SK-N-SH treated with all-trans-retinoic acid at 6 μM for 48 hours (cell line): Measurements from ENCODE around the gene KCNQ5.

Source experiments
- ATAC-seq: fragments of 200-7000 bp; cut with Tn5 transposase; 3 replicates; pipeline ENCODE4 v1.9.1; 2020; ENCODE audit warnings: mild to moderate bottlenecking, moderate library complexity
- ARNTL ChIP-seq: fragments of 450-650 bp; formaldehyde crosslinking; IDR thresholded peaks from 2 replicates; pipeline ENCODE4 v1.5.0; 2020; ENCODE audit warnings: low read depth, mild to moderate bottlenecking, moderate library complexity, borderline replicate concordance
- BACH2 ChIP-seq: fragments of 250-450 bp; sonication (Bioruptor Pico); IDR thresholded peaks from 2 replicates; pipeline ENCODE4 v1.9.0; 2021; ENCODE audit warnings: mild to moderate bottlenecking, borderline replicate concordance
- CSDC2 ChIP-seq: fragments of 250-450 bp; sonication (Bioruptor Pico); IDR thresholded peaks from 2 replicates; pipeline ENCODE4 v1.5.0; 2020; ENCODE audit warnings: mild to moderate bottlenecking, moderate library complexity
- ESRRG ChIP-seq: fragments of 250-450 bp; sonication (Bioruptor Pico); IDR thresholded peaks from 2 replicates; pipeline ENCODE4 v1.6.1; 2021; ENCODE audit warnings: mild to moderate bottlenecking
- GLIS3 ChIP-seq: fragments of 250-450 bp; sonication (Bioruptor Pico); IDR thresholded peaks from 2 replicates; pipeline ENCODE4 v1.5.0; 2020; ENCODE audit warnings: mild to moderate bottlenecking, moderate library complexity
- ISL1 ChIP-seq: fragments of 250-450 bp; sonication (Bioruptor Pico); IDR thresholded peaks from 2 replicates; pipeline ENCODE4 v2.1.2; 2022; ENCODE audit warnings: mild to moderate bottlenecking, moderate library complexity
- OSR1 ChIP-seq: fragments of 250-450 bp; sonication (Bioruptor Pico); IDR thresholded peaks from 2 replicates; pipeline ENCODE4 v1.8.0; 2022; ENCODE audit warnings: moderate library complexity, mild to moderate bottlenecking, inconsistent platforms
- PPARA ChIP-seq: fragments of 250-450 bp; sonication (Bioruptor Pico); IDR thresholded peaks from 2 replicates; pipeline ENCODE4 v1.5.0; 2020; ENCODE audit warnings: mild to moderate bottlenecking, borderline replicate concordance
- RARB ChIP-seq: fragments of 250-450 bp; sonication (Bioruptor Pico); IDR thresholded peaks from 2 replicates; pipeline ENCODE4 v1.8.0; 2021; ENCODE audit warnings: mild to moderate bottlenecking, moderate library complexity
- SNAI2 ChIP-seq: fragments of 250-450 bp; sonication (Bioruptor Pico); IDR thresholded peaks from 2 replicates; pipeline ENCODE4 v1.5.0; 2020; ENCODE audit warnings: mild to moderate bottlenecking, moderate library complexity
- TCF4 ChIP-seq: fragments of 250-450 bp; sonication (Bioruptor Pico); IDR thresholded peaks from 2 replicates; pipeline ENCODE4 v1.8.0; 2021; ENCODE audit warnings: mild to moderate bottlenecking, moderate library complexity, borderline replicate concordance
- TOX ChIP-seq: fragments of 250-450 bp; sonication (Bioruptor Pico); IDR thresholded peaks from 2 replicates; pipeline ENCODE4 v1.8.0; 2021; ENCODE audit warnings: mild to moderate bottlenecking, moderate library complexity, borderline replicate concordance
- ZC3H10 ChIP-seq: fragments of 250-450 bp; sonication (Bioruptor Pico); IDR thresholded peaks from 2 replicates; pipeline ENCODE4 v1.5.1; 2021; ENCODE audit warnings: mild to moderate bottlenecking, moderate library complexity
- ZFP3 ChIP-seq: fragments of 250-450 bp; sonication (Bioruptor Pico); IDR thresholded peaks from 2 replicates; pipeline ENCODE4 v1.5.0; 2020; ENCODE audit warnings: mild to moderate bottlenecking, moderate library complexity
- ZFP30 ChIP-seq: fragments of 450-650 bp; formaldehyde crosslinking; IDR thresholded peaks from 2 replicates; pipeline ENCODE4 v1.5.0; 2022; ENCODE audit warnings: mild to moderate bottlenecking, moderate library complexity
- ZNF565 ChIP-seq: fragments of 450-650 bp; formaldehyde crosslinking; conservative IDR thresholded peaks from 2 replicates; pipeline ENCODE4 v1.5.0; 2020; ENCODE audit warnings: low read depth, mild to moderate bottlenecking, moderate library complexity
- ZNF70 ChIP-seq: fragments of 450-650 bp; formaldehyde crosslinking; IDR thresholded peaks from 2 replicates; pipeline ENCODE4 v1.5.0; 2020; ENCODE audit warnings: mild to moderate bottlenecking, moderate library complexity
- ZNF8 ChIP-seq: fragments of 450-650 bp; formaldehyde crosslinking; IDR thresholded peaks from 2 replicates; pipeline ENCODE4 v1.5.0; 2020; ENCODE audit warnings: mild to moderate bottlenecking, moderate library complexity
- TF ChIP-seq, protein P1 (sequence below): fragments of 250-450 bp; sonication (Bioruptor Pico); IDR thresholded peaks from 2 replicates; pipeline ENCODE4 v1.5.1; 2020; ENCODE audit warnings: low read depth, mild to moderate bottlenecking, moderate library complexity
- TF ChIP-seq, protein P2 (sequence below): fragments of 250-450 bp; sonication (Bioruptor Pico); IDR thresholded peaks from 2 replicates; pipeline ENCODE4 v1.5.1; 2021; ENCODE audit warnings: mild to moderate bottlenecking, moderate library complexity
- TF ChIP-seq, protein P3 (sequence below): fragments of 250-450 bp; sonication (Bioruptor Pico); IDR thresholded peaks from 2 replicates; pipeline ENCODE4 v1.8.0; 2020; ENCODE audit warnings: mild to moderate bottlenecking, moderate library complexity, borderline replicate concordance
- TF ChIP-seq, protein P4 (sequence below): fragments of 250-450 bp; sonication (Bioruptor Pico); IDR thresholded peaks from 2 replicates; pipeline ENCODE4 v1.8.0; 2021; ENCODE audit warnings: low read depth, mild to moderate bottlenecking, moderate library complexity, borderline replicate concordance

Gene KCNQ5

DNA sequence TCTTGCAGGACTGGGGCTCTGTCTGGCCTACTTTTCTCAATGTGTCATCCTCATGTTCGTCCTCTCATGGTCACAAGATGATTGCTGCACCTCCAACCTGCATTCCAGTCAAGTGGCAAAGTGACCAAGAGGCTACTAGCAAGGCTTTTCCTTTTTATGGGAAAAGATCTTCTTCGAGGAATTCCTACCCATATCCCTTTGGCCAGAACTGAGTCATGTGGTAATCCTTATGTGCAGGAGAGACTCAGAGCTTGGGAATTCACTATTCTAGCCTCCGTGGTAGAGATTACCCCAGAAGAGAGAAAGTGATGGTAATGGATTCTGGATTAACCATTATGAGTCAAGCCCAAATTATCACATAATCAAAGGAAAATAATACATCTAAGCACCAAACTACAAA lies 162.7 kb downstream of the KCNQ5 start:
- TF ChIP-seq SNAI2 (no peak), OSR1 (CRISPR knock-in tag) (no peak), RARB (CRISPR knock-in tag) (no peak)
- TF ChIP-seq, protein P1, sequence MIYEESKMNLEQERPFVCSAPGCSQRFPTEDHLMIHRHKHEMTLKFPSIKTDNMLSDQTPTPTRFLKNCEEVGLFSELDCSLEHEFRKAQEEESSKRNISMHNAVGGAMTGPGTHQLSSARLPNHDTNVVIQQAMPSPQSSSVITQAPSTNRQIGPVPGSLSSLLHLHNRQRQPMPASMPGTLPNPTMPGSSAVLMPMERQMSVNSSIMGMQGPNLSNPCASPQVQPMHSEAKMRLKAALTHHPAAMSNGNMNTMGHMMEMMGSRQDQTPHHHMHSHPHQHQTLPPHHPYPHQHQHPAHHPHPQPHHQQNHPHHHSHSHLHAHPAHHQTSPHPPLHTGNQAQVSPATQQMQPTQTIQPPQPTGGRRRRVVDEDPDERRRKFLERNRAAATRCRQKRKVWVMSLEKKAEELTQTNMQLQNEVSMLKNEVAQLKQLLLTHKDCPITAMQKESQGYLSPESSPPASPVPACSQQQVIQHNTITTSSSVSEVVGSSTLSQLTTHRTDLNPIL (CRISPR knock-in tag), result no peak
- ATAC-seq, result no peak

DNA sequence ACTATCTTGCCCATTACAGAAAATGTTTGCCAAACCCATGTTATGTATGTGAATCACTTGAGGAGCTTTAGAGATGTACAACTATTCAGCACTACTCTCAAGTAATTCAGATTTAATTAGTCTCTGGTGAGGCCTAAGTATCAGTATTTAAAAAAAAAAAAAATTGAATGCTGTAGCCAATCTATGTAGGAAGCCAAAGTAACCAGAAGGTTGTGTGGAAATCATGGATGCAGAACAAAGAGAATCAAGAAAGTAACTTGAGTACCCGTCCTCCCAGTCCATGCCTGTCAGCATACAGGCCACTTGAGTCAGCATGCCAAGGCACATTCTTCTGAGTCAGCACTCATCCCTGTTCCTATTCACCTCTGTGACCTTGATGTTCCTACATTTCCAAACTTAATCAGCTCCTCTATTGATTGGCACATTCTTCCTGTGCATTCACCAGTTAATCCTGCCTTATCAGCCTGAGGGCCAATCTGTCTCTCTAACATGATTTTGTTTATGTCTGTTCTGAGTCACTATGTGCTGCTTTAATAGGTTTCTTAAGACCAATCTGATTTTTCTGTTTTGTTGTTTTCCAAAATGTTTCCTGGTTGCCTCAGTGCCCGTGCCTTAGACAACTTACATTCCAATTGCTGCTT lies 165.6 kb downstream of the KCNQ5 start:
- TF ChIP-seq ZFP3 (CRISPR knock-in tag) (no peak), PPARA (no peak), TOX (CRISPR knock-in tag) (no peak), ISL1 (peak; percentile 45; the same call in 1 of the 2 replicates), ZFP30 (CRISPR knock-in tag) (no peak)
- ATAC-seq, result peak; percentile 91

DNA sequence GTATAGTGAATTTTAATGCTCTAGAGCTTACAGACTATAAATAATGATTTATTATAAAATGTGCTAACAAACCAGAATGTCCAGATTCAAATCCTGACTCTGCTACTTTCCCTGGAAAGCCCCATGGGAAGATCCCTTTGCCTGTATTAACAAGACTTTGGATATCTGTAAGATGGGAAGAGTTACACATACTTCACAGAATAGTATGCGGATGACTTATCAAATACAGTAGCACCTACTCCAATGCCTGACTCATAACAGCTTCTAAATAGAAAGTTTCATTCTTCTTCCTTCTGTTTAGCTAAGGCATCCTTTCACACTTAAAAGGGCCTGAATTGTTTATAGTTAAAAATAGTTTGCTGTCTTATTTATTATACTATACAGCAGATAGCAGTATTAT lies 166.3 kb downstream of the KCNQ5 start:
- no peak for TF ChIP-seq ESRRG (CRISPR knock-in tag)
- TF ChIP-seq ISL1, result no peak
- TF ChIP-seq, protein P1 (CRISPR knock-in tag), result no peak
- TF ChIP-seq ZFP3 (CRISPR knock-in tag), result no peak
- no peak for TF ChIP-seq ZNF70 (CRISPR knock-in tag)
- TF ChIP-seq BACH2 (CRISPR knock-in tag), result no peak
- TF ChIP-seq CSDC2 (CRISPR knock-in tag), result no peak
- no peak for TF ChIP-seq ZNF565 (CRISPR knock-in tag)
- no peak for TF ChIP-seq SNAI2
- no peak for TF ChIP-seq ZNF8 (CRISPR knock-in tag)
- TF ChIP-seq PPARA, result no peak
- TF ChIP-seq ARNTL, result no peak
- ATAC-seq, result peak; percentile 72

DNA sequence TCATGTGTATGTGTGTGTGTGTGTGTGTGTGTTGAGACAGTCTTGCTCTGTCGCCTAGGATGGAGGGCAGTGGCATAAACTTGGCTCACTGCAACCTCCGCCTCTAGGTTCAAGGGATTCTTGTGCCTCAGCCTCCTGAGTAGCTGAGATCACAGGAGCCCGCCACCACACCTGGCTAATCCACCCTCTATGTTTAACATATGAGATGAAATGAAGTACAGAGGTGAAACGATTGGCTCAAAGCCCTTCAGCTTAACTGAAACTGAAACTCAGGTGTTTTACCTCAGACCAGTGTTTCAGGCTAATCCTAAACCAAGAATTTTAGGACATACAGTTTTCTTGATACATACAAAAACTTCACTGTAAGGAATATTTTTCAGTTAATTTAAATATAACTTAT lies 167.3 kb downstream of the KCNQ5 start:
- TF ChIP-seq, protein P2, sequence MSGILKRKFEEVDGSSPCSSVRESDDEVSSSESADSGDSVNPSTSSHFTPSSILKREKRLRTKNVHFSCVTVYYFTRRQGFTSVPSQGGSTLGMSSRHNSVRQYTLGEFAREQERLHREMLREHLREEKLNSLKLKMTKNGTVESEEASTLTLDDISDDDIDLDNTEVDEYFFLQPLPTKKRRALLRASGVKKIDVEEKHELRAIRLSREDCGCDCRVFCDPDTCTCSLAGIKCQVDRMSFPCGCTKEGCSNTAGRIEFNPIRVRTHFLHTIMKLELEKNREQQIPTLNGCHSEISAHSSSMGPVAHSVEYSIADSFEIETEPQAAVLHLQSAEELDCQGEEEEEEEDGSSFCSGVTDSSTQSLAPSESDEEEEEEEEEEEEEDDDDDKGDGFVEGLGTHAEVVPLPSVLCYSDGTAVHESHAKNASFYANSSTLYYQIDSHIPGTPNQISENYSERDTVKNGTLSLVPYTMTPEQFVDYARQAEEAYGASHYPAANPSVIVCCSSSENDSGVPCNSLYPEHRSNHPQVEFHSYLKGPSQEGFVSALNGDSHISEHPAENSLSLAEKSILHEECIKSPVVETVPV (CRISPR knock-in tag), result no peak
- TF ChIP-seq, protein P3, sequence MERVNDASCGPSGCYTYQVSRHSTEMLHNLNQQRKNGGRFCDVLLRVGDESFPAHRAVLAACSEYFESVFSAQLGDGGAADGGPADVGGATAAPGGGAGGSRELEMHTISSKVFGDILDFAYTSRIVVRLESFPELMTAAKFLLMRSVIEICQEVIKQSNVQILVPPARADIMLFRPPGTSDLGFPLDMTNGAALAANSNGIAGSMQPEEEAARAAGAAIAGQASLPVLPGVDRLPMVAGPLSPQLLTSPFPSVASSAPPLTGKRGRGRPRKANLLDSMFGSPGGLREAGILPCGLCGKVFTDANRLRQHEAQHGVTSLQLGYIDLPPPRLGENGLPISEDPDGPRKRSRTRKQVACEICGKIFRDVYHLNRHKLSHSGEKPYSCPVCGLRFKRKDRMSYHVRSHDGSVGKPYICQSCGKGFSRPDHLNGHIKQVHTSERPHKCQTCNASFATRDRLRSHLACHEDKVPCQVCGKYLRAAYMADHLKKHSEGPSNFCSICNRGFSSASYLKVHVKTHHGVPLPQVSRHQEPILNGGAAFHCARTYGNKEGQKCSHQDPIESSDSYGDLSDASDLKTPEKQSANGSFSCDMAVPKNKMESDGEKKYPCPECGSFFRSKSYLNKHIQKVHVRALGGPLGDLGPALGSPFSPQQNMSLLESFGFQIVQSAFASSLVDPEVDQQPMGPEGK (CRISPR knock-in tag), result no peak
- no peak for TF ChIP-seq ISL1
- TF ChIP-seq TOX (CRISPR knock-in tag), result no peak
- TF ChIP-seq BACH2 (CRISPR knock-in tag), result no peak
- ATAC-seq, result no peak

DNA sequence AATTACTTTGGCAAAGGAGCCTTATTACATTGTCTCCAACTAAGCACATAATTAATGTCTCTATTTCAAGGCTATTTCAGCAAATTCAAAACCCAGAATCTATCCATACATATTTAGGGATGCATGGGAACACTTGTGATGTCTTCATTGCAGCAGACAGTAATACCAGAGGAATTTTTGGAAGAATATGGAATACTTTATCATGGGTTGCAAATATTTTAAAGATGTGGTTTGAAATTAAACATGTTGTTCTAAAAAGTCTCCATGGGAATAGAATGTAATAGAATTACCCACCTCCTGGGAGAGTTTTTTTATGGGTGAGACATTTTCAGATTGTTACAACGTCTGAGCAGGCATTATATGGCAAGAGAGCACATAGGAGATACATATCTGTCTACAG lies 170.8 kb downstream of the KCNQ5 start:
- no peak for ATAC-seq
- TF ChIP-seq ZNF8 (CRISPR knock-in tag), result no peak
- no peak for TF ChIP-seq TOX (CRISPR knock-in tag)
- no peak for TF ChIP-seq ZFP30 (CRISPR knock-in tag)
- TF ChIP-seq ZNF565 (CRISPR knock-in tag), result no peak
- no peak for TF ChIP-seq ARNTL

DNA sequence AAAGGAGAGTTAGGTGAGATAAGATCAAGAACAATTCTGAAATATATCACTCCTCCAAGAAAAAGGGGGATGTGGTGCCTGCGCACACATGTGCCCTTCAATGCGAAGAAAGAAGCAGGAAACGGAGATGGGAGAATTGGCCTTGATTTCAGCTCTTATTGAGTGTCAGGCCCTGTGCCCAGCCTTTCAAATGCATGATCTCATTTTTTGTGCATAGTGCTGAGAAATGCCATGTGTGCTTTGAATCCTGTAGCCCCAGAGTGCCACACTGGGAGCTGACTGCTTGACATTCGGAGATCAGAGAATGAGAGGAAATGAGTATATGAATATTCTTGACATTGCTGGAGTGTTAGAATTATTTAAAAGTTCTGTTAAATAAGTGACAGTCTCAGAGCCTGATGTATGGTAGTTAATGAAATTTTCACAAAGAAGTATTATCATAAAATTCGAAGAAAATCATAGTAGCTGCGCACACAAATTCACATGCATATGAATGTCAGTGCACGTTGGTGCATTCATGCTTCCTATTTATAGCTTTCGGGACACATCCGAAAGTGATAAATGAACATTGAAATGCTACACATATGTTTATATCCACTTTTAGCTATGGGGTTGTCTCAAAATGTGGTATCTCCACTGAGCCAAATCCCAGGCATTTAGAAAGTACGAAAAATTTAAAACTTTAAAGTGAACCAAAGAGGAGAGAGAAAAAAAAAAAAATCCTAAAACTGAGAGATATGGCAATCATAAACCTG lies 172.0 kb downstream of the KCNQ5 start:
- no peak for ATAC-seq
- no peak for TF ChIP-seq GLIS3
- TF ChIP-seq, protein P4, sequence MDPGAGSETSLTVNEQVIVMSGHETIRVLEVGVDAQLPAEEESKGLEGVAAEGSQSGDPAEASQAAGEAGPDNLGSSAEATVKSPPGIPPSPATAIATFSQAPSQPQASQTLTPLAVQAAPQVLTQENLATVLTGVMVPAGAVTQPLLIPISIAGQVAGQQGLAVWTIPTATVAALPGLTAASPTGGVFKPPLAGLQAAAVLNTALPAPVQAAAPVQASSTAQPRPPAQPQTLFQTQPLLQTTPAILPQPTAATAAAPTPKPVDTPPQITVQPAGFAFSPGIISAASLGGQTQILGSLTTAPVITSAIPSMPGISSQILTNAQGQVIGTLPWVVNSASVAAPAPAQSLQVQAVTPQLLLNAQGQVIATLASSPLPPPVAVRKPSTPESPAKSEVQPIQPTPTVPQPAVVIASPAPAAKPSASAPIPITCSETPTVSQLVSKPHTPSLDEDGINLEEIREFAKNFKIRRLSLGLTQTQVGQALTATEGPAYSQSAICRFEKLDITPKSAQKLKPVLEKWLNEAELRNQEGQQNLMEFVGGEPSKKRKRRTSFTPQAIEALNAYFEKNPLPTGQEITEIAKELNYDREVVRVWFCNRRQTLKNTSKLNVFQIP (CRISPR knock-in tag), result no peak
- no peak for TF ChIP-seq TOX (CRISPR knock-in tag)
- TF ChIP-seq TCF4, result no peak
- TF ChIP-seq, protein P2 (CRISPR knock-in tag), result no peak
- TF ChIP-seq ZNF565 (CRISPR knock-in tag), result no peak
- TF ChIP-seq ZNF70 (CRISPR knock-in tag), result no peak
- TF ChIP-seq ZC3H10 (CRISPR knock-in tag), result no peak
